WTC11 (cell line): Measurements from ENCODE around the gene UMODL1.

Experiments
- ESRRA ChIP-seq: sonication (generic); formaldehyde crosslinking; IDR thresholded peaks from 2 replicates; pipeline ENCODE4 v1.8.1; 2022; ENCODE audit warnings: mild to moderate bottlenecking, missing genetic modification reagents, borderline replicate concordance
- ZNF263 ChIP-seq: sonication (generic); formaldehyde crosslinking; IDR thresholded peaks from 2 replicates; pipeline ENCODE4 v1.8.1; 2022; ENCODE audit warnings: low read depth, mild to moderate bottlenecking, moderate library complexity, missing genetic modification reagents
- TF ChIP-seq, protein P1 (sequence below): sonication (generic); formaldehyde crosslinking; IDR thresholded peaks from 2 replicates; pipeline ENCODE4 v1.8.1; 2022; ENCODE audit warnings: missing genetic modification reagents, borderline replicate concordance
- TF ChIP-seq, protein P2 (sequence below): fragments of 200-600 bp; IDR thresholded peaks from 2 replicates; pipeline ENCODE4 v1.8.0; 2022; ENCODE audit warnings: antibody characterized with exemption

DNA sequence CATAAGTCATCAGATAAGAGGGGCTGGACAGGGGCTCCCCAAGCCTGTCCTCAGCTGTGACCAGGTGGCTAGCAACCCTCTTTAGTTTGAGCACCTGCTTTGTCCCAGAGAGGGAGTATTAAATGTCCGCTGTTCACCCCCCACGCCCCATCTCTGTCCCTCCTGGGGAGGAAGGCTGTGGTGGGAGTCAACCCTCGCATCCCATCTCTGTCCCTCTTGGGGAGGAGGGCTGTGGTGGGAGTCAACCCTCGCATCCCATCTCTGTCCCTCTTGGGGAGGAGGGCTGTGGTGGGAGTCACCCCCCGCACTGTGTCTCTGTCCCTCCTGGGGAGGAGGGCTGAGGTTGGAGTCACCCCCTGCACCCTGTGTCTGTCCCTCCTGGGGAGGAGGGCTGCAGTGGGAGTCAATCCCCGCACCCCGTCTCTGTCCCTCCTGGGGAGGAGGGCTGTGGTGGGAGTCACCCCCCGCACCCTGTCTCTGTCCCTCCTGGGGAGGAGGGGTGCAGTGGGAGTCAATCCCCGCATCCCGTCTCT is 75.2 kb downstream of the UMODL1 start:
- TF ChIP-seq, protein P1, sequence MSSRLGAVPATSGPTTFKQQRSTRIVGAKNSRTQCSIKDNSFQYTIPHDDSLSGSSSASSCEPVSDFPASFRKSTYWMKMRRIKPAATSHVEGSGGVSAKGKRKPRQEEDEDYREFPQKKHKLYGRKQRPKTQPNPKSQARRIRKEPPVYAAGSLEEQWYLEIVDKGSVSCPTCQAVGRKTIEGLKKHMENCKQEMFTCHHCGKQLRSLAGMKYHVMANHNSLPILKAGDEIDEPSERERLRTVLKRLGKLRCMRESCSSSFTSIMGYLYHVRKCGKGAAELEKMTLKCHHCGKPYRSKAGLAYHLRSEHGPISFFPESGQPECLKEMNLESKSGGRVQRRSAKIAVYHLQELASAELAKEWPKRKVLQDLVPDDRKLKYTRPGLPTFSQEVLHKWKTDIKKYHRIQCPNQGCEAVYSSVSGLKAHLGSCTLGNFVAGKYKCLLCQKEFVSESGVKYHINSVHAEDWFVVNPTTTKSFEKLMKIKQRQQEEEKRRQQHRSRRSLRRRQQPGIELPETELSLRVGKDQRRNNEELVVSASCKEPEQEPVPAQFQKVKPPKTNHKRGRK (CRISPR knock-in tag): no peak
- TF ChIP-seq, protein P2, sequence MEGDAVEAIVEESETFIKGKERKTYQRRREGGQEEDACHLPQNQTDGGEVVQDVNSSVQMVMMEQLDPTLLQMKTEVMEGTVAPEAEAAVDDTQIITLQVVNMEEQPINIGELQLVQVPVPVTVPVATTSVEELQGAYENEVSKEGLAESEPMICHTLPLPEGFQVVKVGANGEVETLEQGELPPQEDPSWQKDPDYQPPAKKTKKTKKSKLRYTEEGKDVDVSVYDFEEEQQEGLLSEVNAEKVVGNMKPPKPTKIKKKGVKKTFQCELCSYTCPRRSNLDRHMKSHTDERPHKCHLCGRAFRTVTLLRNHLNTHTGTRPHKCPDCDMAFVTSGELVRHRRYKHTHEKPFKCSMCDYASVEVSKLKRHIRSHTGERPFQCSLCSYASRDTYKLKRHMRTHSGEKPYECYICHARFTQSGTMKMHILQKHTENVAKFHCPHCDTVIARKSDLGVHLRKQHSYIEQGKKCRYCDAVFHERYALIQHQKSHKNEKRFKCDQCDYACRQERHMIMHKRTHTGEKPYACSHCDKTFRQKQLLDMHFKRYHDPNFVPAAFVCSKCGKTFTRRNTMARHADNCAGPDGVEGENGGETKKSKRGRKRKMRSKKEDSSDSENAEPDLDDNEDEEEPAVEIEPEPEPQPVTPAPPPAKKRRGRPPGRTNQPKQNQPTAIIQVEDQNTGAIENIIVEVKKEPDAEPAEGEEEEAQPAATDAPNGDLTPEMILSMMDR: no peak
- TF ChIP-seq ESRRA (CRISPR knock-in tag) (no peak), ZNF263 (CRISPR knock-in tag) (no peak)
